Neural cell (in vitro differentiated cells): ENCODE measurements around the gene TEX35. TPM values are rescaled to one million over a fixed set of nuclear protein-coding genes. Genes with fewer than 3 reads are reported as not detected.

Source experiments
- H2AFZ ChIP-seq: fragments of 200-600, 300-800 bp; sonication (generic), shearing (Covaris generic); 2 replicates; pipeline ENCODE4 v1.6.0; 2014; ENCODE audit warnings: low read depth, mild to moderate bottlenecking, antibody characterized with exemption, low read length, moderate library complexity
- H3F3A ChIP-seq: fragments of 200-600 bp; shearing (Covaris generic); 2 replicates; pipeline ENCODE4 v1.6.1; 2016; ENCODE audit warnings: mild to moderate bottlenecking, moderate library complexity, mixed read lengths, antibody characterized with exemption, low read length; ENCODE audit not compliant: insufficient read depth, poor library complexity, severe bottlenecking
- H3K27ac ChIP-seq: fragments of 200-600, 300-800 bp; sonication (generic), shearing (Covaris generic); 2 replicates; pipeline ENCODE4 v1.5.1; 2014; ENCODE audit warnings: mild to moderate bottlenecking, low read length, moderate library complexity
- H3K27me3 ChIP-seq: fragments of 300-800, 200-600 bp; sonication (generic), shearing (Covaris generic); 2 replicates; pipeline ENCODE4 v1.6.0; 2014; ENCODE audit warnings: mild to moderate bottlenecking, low read depth, low read length, moderate library complexity; ENCODE audit not compliant: insufficient read depth
- H3K36me3 ChIP-seq: fragments of 300-800, 200-600 bp; sonication (generic), shearing (Covaris generic); 2 replicates; pipeline ENCODE4 v1.5.1; 2014; ENCODE audit warnings: mild to moderate bottlenecking, antibody characterized with exemption, low read length, moderate library complexity; ENCODE audit not compliant: insufficient read depth
- H3K4me2 ChIP-seq: fragments of 300-800, 200-600 bp; sonication (generic), shearing (Covaris generic); 2 replicates; pipeline ENCODE4 v1.6.0; 2014; ENCODE audit warnings: mild to moderate bottlenecking, low read length
- H3K4me3 ChIP-seq: fragments of 300-800, 200-600 bp; sonication (generic), shearing (Covaris generic); 2 replicates; pipeline ENCODE4 v1.5.1; 2014; ENCODE audit warnings: mild to moderate bottlenecking, low read length, moderate library complexity
- H3K79me2 ChIP-seq: fragments of 200-600 bp; shearing (Covaris generic); replicated peaks from 2 replicates; pipeline ENCODE4 v1.6.0; 2014; ENCODE audit warnings: mild to moderate bottlenecking, low read length, moderate library complexity; ENCODE audit not compliant: insufficient read depth
- H3K9ac ChIP-seq: fragments of 300-800, 200-600 bp; sonication (generic), shearing (Covaris generic); 2 replicates; pipeline ENCODE4 v1.6.1; 2016; ENCODE audit warnings: mild to moderate bottlenecking, low read length, mixed read lengths
- H3K9me2 ChIP-seq: fragments of 200-600 bp; shearing (Covaris generic); 2 replicates; pipeline ENCODE4 v1.6.1; 2016; ENCODE audit warnings: mild to moderate bottlenecking, low read length, mixed read lengths; ENCODE audit not compliant: insufficient read depth
- H3K9me3 ChIP-seq: fragments of 200-600, 300-800 bp; sonication (generic), shearing (Covaris generic); 2 replicates; pipeline ENCODE4 v1.6.1; 2016; ENCODE audit warnings: mild to moderate bottlenecking, mixed run types, low read length, moderate library complexity, mixed read lengths
- H4K20me1 ChIP-seq: fragments of 200-600 bp; shearing (Covaris generic); 2 replicates; pipeline ENCODE4 v1.6.1; 2016; ENCODE audit warnings: mild to moderate bottlenecking, mixed run types; ENCODE audit not compliant: insufficient read depth
- EP300 ChIP-seq: fragments of 450-650 bp; conservative IDR thresholded peaks from 2 replicates; pipeline ENCODE4 v1.6.1; 2014; ENCODE audit warnings: antibody characterized with exemption, mild to moderate bottlenecking, moderate library complexity; ENCODE audit not compliant: poor library complexity, severe bottlenecking
- EZH2 ChIP-seq: fragments of 200-600, 300-800 bp; shearing (Covaris generic), sonication (generic); IDR thresholded peaks from 2 replicates; pipeline ENCODE4 v1.6.1; 2014; ENCODE audit warnings: antibody characterized with exemption, low read length, borderline replicate concordance, mild to moderate bottlenecking; ENCODE audit not compliant: insufficient read depth, poor library complexity, severe bottlenecking
- MXI1 ChIP-seq: fragments of 450-650 bp; conservative IDR thresholded peaks from 2 replicates; pipeline ENCODE4 v1.6.1; 2014; ENCODE audit warnings: antibody characterized with exemption, mild to moderate bottlenecking; ENCODE audit not compliant: poor library complexity, severe bottlenecking
- POLR2AphosphoS5 ChIP-seq: IDR thresholded peaks from 2 replicates; pipeline ENCODE4 v1.6.1; 2012
- RAD21 ChIP-seq: fragments of 450-650 bp; conservative IDR thresholded peaks from 2 replicates; pipeline ENCODE4 v1.6.1; 2014; ENCODE audit warnings: antibody characterized with exemption, mild to moderate bottlenecking, moderate library complexity
- SMC3 ChIP-seq: fragments of 450-650 bp; conservative IDR thresholded peaks from 2 replicates; pipeline ENCODE4 v1.6.1; 2014; ENCODE audit warnings: antibody characterized with exemption, mild to moderate bottlenecking, moderate library complexity; ENCODE audit not compliant: poor library complexity
- TAF1 ChIP-seq: IDR thresholded peaks from 2 replicates; pipeline ENCODE4 v1.6.1; 2012; ENCODE audit warnings: low read depth
- polyA plus RNA-seq: library from polyadenylated mRNA; depleted of rRNA; stranded (reverse); fragments of >200 nt; gene quantifications from 2 replicates; pipeline ENCODE4 v1.2.3, GENCODE V29; 2014
- TF ChIP-seq, protein P1 (sequence below): IDR thresholded peaks from 2 replicates; pipeline ENCODE4 v1.6.1; 2012; ENCODE audit warnings: borderline replicate concordance
- TF ChIP-seq, protein P2 (sequence below): fragments of 450-650 bp; IDR thresholded peaks from 2 replicates; pipeline ENCODE4 v1.5.1; 2014; ENCODE audit warnings: antibody characterized with exemption, mild to moderate bottlenecking, moderate library complexity; ENCODE audit not compliant: poor library complexity, severe bottlenecking

The TEX35 gene
- polyA plus RNA-seq, 1 donor from 2014 or later: not detected

DNA sequence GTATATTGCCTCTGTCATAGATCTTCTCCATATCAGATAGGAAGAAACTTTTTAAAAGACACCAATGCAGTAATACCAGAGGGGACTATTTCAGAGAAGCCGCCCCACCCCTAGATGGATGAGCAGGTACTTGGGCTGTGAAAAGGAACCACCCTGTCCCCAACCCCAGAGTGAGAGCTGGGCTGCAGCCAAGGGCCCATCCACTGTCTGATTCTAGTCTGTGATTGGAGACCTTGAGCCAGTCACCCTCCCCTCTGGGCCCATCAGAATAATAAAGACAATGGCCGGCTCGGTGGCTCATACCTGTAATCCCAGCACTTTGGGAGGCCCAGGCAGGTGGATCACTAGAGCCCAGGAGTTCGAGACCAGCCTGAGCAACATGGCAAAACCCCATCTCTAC is 21.2 kb upstream of the TEX35 start:
- Histone ChIP-seq H3F3A (no peaks in the 10 kb centered on the region), H3K36me3 (no peaks in the 10 kb centered on the region), H3K27ac (no peak overlapping the region), H3K4me2 (no peak overlapping the region), H3K79me2 (no peaks in the 10 kb centered on the region), H3K9ac (no peak overlapping the region), H3K9me3 (no peaks in the 10 kb centered on the region), H3K9me2 (no peaks in the 10 kb centered on the region), H3K27me3 (no peaks in the 10 kb centered on the region), H2AFZ (no peak overlapping the region), H3K4me3 (no peak overlapping the region), H4K20me1 (no peaks in the 10 kb centered on the region)
- TF ChIP-seq, protein P1, sequence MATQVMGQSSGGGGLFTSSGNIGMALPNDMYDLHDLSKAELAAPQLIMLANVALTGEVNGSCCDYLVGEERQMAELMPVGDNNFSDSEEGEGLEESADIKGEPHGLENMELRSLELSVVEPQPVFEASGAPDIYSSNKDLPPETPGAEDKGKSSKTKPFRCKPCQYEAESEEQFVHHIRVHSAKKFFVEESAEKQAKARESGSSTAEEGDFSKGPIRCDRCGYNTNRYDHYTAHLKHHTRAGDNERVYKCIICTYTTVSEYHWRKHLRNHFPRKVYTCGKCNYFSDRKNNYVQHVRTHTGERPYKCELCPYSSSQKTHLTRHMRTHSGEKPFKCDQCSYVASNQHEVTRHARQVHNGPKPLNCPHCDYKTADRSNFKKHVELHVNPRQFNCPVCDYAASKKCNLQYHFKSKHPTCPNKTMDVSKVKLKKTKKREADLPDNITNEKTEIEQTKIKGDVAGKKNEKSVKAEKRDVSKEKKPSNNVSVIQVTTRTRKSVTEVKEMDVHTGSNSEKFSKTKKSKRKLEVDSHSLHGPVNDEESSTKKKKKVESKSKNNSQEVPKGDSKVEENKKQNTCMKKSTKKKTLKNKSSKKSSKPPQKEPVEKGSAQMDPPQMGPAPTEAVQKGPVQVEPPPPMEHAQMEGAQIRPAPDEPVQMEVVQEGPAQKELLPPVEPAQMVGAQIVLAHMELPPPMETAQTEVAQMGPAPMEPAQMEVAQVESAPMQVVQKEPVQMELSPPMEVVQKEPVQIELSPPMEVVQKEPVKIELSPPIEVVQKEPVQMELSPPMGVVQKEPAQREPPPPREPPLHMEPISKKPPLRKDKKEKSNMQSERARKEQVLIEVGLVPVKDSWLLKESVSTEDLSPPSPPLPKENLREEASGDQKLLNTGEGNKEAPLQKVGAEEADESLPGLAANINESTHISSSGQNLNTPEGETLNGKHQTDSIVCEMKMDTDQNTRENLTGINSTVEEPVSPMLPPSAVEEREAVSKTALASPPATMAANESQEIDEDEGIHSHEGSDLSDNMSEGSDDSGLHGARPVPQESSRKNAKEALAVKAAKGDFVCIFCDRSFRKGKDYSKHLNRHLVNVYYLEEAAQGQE: no peak
- TF ChIP-seq MXI1: no peak
- no peak for TF ChIP-seq TAF1
- TF ChIP-seq EP300: no peak
- TF ChIP-seq EZH2: no peak
- TF ChIP-seq, protein P2, sequence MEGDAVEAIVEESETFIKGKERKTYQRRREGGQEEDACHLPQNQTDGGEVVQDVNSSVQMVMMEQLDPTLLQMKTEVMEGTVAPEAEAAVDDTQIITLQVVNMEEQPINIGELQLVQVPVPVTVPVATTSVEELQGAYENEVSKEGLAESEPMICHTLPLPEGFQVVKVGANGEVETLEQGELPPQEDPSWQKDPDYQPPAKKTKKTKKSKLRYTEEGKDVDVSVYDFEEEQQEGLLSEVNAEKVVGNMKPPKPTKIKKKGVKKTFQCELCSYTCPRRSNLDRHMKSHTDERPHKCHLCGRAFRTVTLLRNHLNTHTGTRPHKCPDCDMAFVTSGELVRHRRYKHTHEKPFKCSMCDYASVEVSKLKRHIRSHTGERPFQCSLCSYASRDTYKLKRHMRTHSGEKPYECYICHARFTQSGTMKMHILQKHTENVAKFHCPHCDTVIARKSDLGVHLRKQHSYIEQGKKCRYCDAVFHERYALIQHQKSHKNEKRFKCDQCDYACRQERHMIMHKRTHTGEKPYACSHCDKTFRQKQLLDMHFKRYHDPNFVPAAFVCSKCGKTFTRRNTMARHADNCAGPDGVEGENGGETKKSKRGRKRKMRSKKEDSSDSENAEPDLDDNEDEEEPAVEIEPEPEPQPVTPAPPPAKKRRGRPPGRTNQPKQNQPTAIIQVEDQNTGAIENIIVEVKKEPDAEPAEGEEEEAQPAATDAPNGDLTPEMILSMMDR: no peak
- TF ChIP-seq RAD21: no peak
- no peak for TF ChIP-seq POLR2AphosphoS5
- TF ChIP-seq SMC3: no peak

DNA sequence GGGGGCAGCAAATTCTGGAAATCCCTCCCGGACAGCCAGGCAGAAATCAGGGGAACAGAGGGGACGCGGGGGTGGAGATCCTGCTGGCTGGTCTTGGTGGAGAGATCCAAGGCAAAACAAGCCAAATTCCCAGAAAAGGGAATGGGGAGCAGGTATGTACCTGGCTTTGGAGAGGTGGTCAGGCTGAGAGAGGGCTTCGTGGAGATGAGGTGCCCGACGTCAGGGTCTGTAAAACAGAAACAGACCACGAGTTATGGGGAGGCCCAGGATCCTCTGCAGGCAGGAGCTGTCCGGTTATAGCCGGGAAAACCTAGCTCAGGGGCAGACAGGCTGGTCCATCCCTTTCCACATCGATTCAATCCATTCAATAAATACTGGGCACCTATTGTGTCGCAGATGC is 20.6 kb upstream of the TEX35 start:
- Histone ChIP-seq H3K27me3 (no peaks in the 10 kb centered on the region), H3K79me2 (no peaks in the 10 kb centered on the region), H3K9me3 (no peaks in the 10 kb centered on the region), H3K4me3 (no peak overlapping the region), H3K9me2 (no peaks in the 10 kb centered on the region), H3K4me2 (no peak overlapping the region), H4K20me1 (no peaks in the 10 kb centered on the region), H2AFZ (no peak overlapping the region), H3K27ac (no peak overlapping the region), H3K36me3 (no peaks in the 10 kb centered on the region), H3K9ac (no peak overlapping the region), H3F3A (no peaks in the 10 kb centered on the region)
- TF ChIP-seq MXI1: no peak
- no peak for TF ChIP-seq POLR2AphosphoS5
- no peak for TF ChIP-seq TAF1
- no peak for TF ChIP-seq RAD21
- no peak for TF ChIP-seq SMC3
- TF ChIP-seq, protein P2: no peak
- TF ChIP-seq, protein P1: no peak
- TF ChIP-seq EZH2: no peak
- TF ChIP-seq EP300: no peak
